HFFc6 (cell line): ENCODE measurements around the gene CLSTN1. TPM values are rescaled to one million over a fixed set of nuclear protein-coding genes. Genes with fewer than 3 reads are reported as not detected.

ENCODE experiments used
- DNase-seq: peaks from one replicate; pipeline ENCODE4 v3.0.0-alpha.2; 2018
- H3K27ac Mint-ChIP-seq: 2 replicates; pipeline ENCODE4 v1.8.0; 2020; ENCODE audit warnings: mild to moderate bottlenecking, mixed read lengths
- H3K27me3 Mint-ChIP-seq: 2 replicates; pipeline ENCODE4 v1.8.0; 2021; ENCODE audit warnings: mild to moderate bottlenecking, moderate library complexity, mixed read lengths; ENCODE audit not compliant: insufficient read depth
- H3K36me3 Mint-ChIP-seq: 2 replicates; pipeline ENCODE4 v1.8.0; 2021; ENCODE audit warnings: low read depth, mixed read lengths
- H3K4me1 Mint-ChIP-seq: 2 replicates; pipeline ENCODE4 v1.8.0; 2020; ENCODE audit warnings: low read depth, mixed read lengths
- H3K4me3 Mint-ChIP-seq: 2 replicates; pipeline ENCODE4 v1.8.0; 2020; ENCODE audit warnings: mild to moderate bottlenecking, moderate library complexity, mixed read lengths
- H3K9me3 Mint-ChIP-seq: 2 replicates; pipeline ENCODE4 v1.8.0; 2020; ENCODE audit warnings: mild to moderate bottlenecking, mixed read lengths
- CTCF ChIP-seq: fragments of 200-600 bp; sonication (generic); IDR thresholded peaks from 2 replicates; pipeline ENCODE4 v1.5.0; 2021; ENCODE audit warnings: antibody characterized with exemption, mild to moderate bottlenecking
- total RNA-seq, 6 experiments: library from RNA; stranded (reverse); fragmentation: NEBNext Ultra II Directional; extraction: Animal tissue kit (Norgen Biotek cat#: 25700); gene quantifications; 2 replicates in 1 of 6; 3 replicates in 5 of 6; pipeline ENCODE4 v1.2.3, GENCODE V29; 2021

The CLSTN1 gene
- total RNA-seq, 6 experiments from 2014 or later: 128 to 151 (median 137) TPM

DNA sequence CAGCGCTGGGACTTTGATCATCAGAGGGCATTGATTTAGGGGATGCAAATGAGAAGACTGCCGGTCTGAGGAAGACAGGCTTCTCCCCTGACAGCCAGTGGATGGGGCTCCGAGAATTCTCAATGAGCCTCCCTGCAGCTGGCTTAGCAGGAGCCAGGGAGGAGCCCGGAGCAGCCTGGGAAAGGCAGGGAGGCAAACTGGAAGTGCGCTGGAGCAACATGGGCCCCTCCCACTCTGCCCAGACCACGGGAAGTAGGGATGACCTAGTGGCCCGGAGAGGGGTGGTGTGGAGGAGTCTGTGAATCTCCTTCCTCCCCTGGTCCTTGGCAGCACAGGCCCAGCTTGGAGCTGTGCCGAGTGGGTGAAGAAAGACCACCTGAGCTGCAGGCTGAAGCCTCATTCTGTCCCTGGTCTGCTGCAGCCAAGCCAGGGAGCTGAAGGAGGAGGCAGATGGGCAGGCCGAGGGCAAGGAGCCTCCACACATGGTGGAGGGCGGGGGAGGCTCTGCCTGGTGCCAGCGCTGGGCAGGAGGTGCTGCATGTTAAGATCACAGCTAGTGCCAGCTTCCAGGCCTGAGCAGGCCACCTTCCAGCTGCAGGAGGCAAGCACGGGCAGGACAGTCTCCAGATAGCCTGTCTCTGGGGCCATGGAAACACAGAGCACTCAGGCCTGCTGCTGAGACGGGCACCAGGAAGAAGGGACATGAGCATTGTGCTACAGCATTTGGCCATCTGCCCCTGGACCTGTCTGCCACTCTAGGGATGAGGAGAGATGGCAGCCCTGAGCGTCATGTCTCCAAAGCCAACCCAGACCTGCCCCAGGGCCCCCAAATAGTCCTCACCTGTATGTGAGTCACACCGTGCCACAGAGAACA is 12.2 kb upstream of the CLSTN1 start:
- TF ChIP-seq CTCF: no peak
- DNase-seq: no peak
- peak overlapping the region; percentile 26; the same call in 1 of the 2 replicates for H3K4me3 Mint-ChIP-seq
- peaks cover 6% of the 10 kb centered on the region for H3K27me3 Mint-ChIP-seq
- H3K4me1 Mint-ChIP-seq: peaks cover 27% of the 10 kb centered on the region
- H3K36me3 Mint-ChIP-seq: no peaks in the 10 kb centered on the region
- no peaks in the 10 kb centered on the region for H3K9me3 Mint-ChIP-seq
- H3K27ac Mint-ChIP-seq: no peak overlapping the region

DNA sequence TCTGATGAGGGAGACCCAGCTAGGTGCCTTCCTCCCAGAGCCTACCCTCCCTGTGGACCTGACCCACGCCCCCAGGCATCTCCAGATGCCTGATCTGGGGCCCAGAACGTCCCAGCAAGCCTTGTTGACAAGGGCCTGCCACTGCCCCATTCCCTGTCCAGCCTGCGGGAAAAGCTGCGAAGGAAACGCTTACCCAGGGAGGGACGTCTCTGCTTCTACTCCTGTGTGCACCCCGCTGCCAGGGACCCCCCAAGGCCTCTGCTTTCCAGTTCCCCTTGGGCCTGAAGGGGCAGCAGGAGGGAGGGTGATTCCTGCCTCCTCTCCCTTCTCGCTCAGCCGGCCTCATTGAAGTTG is 11.6 kb upstream of the CLSTN1 start:
- Mint-ChIP-seq H3K36me3 (no peaks in the 10 kb centered on the region), H3K9me3 (no peaks in the 10 kb centered on the region), H3K27me3 (peaks cover 6% of the 10 kb centered on the region), H3K4me1 (peaks cover 27% of the 10 kb centered on the region), H3K27ac (no peak overlapping the region), H3K4me3 (peak overlapping the region; percentile 26; the same call in 1 of the 2 replicates)
- DNase-seq: no peak
- no peak for TF ChIP-seq CTCF

- no peak for TF ChIP-seq CTCF
- peaks cover 13% of the 10 kb centered on the region for H3K27me3 Mint-ChIP-seq
- peaks cover 27% of the 10 kb centered on the region for H3K4me1 Mint-ChIP-seq
- no peak for DNase-seq
- H3K27ac Mint-ChIP-seq: no peak overlapping the region
- no peaks in the 10 kb centered on the region for H3K9me3 Mint-ChIP-seq
- no peaks in the 10 kb centered on the region for H3K36me3 Mint-ChIP-seq
- no peak overlapping the region for H3K4me3 Mint-ChIP-seq
These were observed 9.9 kb upstream of the CLSTN1 start for GRCh38 chr1:9833632-9834031.

DNA sequence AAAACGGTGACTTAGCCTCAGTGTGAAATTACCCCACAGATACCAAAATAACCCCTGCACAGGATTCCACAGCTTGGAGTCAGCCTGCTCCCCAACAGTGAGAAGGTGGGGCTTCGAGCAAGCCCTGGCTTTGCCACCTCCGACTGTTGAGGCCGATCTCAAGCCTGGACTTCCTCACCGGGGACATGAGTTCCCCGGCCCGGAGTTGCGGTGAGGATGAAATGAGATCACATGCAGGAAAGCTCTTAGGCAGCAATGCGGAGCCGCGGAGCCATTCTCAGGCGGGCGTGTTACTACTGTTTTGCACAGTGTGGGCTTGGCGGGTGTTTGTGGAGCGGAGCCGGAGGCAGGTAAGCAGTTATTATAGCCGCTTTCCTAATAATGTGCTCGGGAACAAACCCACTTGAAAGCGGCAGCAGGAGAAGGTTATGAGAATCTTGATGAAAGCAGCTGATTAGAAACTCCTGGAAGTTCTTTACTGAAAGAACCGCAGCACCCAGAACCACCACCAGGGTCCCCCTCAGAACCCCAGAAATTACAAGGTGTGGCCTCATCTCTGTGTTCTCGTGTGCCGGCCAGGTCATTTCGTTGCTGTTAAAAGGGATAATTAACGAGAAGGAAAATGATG is 3.9 kb upstream of the CLSTN1 start:
- TF ChIP-seq CTCF: peak; percentile 73
- H3K4me1 Mint-ChIP-seq: peaks cover 27% of the 10 kb centered on the region
- DNase-seq: no peak
- no peaks in the 10 kb centered on the region for H3K9me3 Mint-ChIP-seq
- H3K27me3 Mint-ChIP-seq: peaks cover 13% of the 10 kb centered on the region
- H3K27ac Mint-ChIP-seq: no peak overlapping the region
- H3K36me3 Mint-ChIP-seq: peaks cover 3% of the 10 kb centered on the region; the same call in 1 of the 2 replicates
- H3K4me3 Mint-ChIP-seq: no peak overlapping the region

DNA sequence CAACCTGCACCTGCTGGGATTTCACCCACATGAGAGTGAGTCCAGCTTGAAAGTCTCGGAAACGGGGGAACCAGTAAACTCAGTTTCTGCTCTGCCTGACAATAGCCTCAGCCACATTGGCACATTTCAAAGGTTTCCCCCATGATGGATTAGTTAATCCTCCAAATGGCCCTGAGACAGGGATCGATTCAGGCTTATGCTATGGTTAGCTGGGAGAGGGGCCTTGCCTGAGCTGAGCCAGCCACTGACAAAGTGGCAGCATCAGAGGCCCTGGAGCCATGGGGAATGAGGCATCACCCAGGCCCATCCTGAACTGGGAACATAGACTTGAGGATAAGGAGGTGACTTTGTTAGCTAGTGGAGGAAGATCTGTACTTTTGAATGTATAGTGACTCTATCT is 2.9 kb upstream of the CLSTN1 start:
- no peak for TF ChIP-seq CTCF
- H3K4me3 Mint-ChIP-seq: no peak overlapping the region
- no peak overlapping the region for H3K27ac Mint-ChIP-seq
- H3K27me3 Mint-ChIP-seq: peaks cover 11% of the 10 kb centered on the region; the same call in 1 of the 2 replicates
- H3K4me1 Mint-ChIP-seq: peaks cover 37% of the 10 kb centered on the region
- H3K9me3 Mint-ChIP-seq: no peaks in the 10 kb centered on the region
- no peak for DNase-seq
- peaks cover 4% of the 10 kb centered on the region; the same call in 1 of the 2 replicates for H3K36me3 Mint-ChIP-seq
